K562 (cell line): ENCODE data around the gene CLCN2. TPM values are rescaled to one million over a fixed set of nuclear protein-coding genes. Genes with fewer than 3 reads are reported as not detected.

Experiments used
- ATAC-seq: fragments of 200-7000 bp; cut with Tn5 transposase; 3 replicates; pipeline ENCODE4 v1.9.1; 2020; ENCODE audit warnings: moderate library complexity
- BruUV-seq: library from RNA; stranded (reverse); fragments of 400-500 nt; replicated peaks from 2 replicates; lab custom pipeline; 2021; lab: Mats Ljungman, UMichigan
- CTCF ChIA-PET: fragments of 300-600 bp; formaldehyde crosslinking; extraction: SDS; loops from one replicate; lab custom pipeline; 2021; ENCODE audit warnings: low intra/inter-chr PET ratio; lab: Yijun Ruan, JAX
- POLR2A ChIA-PET: fragments of 300-600, 350-650 bp; sonication (Branson Sonifier 250); formaldehyde crosslinking; extraction: SDS; loops from one replicate; lab custom pipeline; 2021; ENCODE audit warnings: antibody characterized with exemption, inconsistent platforms; lab: Yijun Ruan, JAX
- DNase-seq, 4 experiments: peaks; one replicate each; pipeline versions ENCODE4 v3.0.0 to v3.0.0-alpha.2; 2011 to 2018; ENCODE audit warnings: low spot score in 3 of 4, mixed read lengths in 3 of 4; ENCODE audit errors: extremely low read depth in 1 of 4
- FAIRE-seq: peaks from 2 replicates; lab custom pipeline; 2011; peaks lifted over from hg19 to GRCh38; lab: Jason Lieb, UNC
- H2AFZ ChIP-seq: 2 replicates; pipeline ENCODE4 v1.6.0; 2011; ENCODE audit warnings: low read depth, low read length, control low read depth, inconsistent platforms
- H3K27ac ChIP-seq: fragments of 200-600 bp; 3 replicates; pipeline ENCODE4 v1.8.0; 2011; ENCODE audit warnings: low read depth, mild to moderate bottlenecking, control low read depth, inconsistent platforms, low read length, moderate library complexity, mixed read lengths; ENCODE audit errors: extremely low read depth
- H3K27me3 ChIP-seq, 2 experiments: fragments of 300-600 bp in 1 of 2; 2 replicates in 1 of 2; 3 replicates in 1 of 2; pipeline versions ENCODE4 v1.6.0 to v1.8.0; 2011; ENCODE audit warnings: inconsistent platforms in 2 of 2, low read length in 2 of 2, mild to moderate bottlenecking in 1 of 2, mixed read lengths in 1 of 2, moderate library complexity in 1 of 2; ENCODE audit not compliant: control insufficient read depth in 2 of 2, insufficient read depth in 2 of 2
- H3K36me3 ChIP-seq: fragments of 300-600 bp; 3 replicates; pipeline ENCODE4 v1.8.0; 2011; ENCODE audit warnings: mild to moderate bottlenecking, low read length, inconsistent platforms; ENCODE audit not compliant: control insufficient read depth, insufficient read depth
- H3K4me1 ChIP-seq, 2 experiments: fragments of 200-600 bp in 1 of 2; replicated peaks in 1 of 2; 2 replicates in 1 of 2; 3 replicates in 1 of 2; pipeline versions ENCODE4 v1.5.1 to v1.8.0; 2011; ENCODE audit warnings: inconsistent platforms in 2 of 2, low read length in 2 of 2, mild to moderate bottlenecking in 1 of 2, mixed read lengths in 1 of 2, moderate library complexity in 1 of 2; ENCODE audit not compliant: control insufficient read depth in 2 of 2, insufficient read depth in 2 of 2
- H3K4me2 ChIP-seq: 2 replicates; pipeline ENCODE4 v1.6.1; 2011; ENCODE audit warnings: low read length, control low read depth, inconsistent platforms, mixed read lengths; ENCODE audit not compliant: insufficient read depth
- H3K4me3 ChIP-seq: fragments of 200-600 bp; sonication (generic), shearing (Covaris generic); 2 replicates; pipeline ENCODE4 v1.5.1; 2016; ENCODE audit warnings: control low read depth, inconsistent platforms
- H3K79me2 ChIP-seq: fragments of 200-600 bp; 3 replicates; pipeline ENCODE4 v1.8.0; 2011; ENCODE audit warnings: low read length, inconsistent platforms; ENCODE audit not compliant: control insufficient read depth, insufficient read depth
- H3K9ac ChIP-seq, 2 experiments: 2 replicates each; pipeline versions ENCODE4 v1.6.0 to v1.6.1; 2011; ENCODE audit warnings: low read depth in 2 of 2, low read length in 2 of 2, control low read depth in 1 of 2, inconsistent platforms in 1 of 2, mild to moderate bottlenecking in 1 of 2, mixed read lengths in 1 of 2; ENCODE audit not compliant: insufficient read depth in 1 of 2
- H3K9me1 ChIP-seq: one replicate; pipeline ENCODE4 v1.6.0; 2011; ENCODE audit warnings: inconsistent platforms, mild to moderate bottlenecking, low read length, moderate library complexity; ENCODE audit not compliant: control insufficient read depth, insufficient read depth
- H3K9me3 ChIP-seq: replicated peaks from 2 replicates; pipeline ENCODE4 v1.5.1; 2011; ENCODE audit warnings: low read depth, low read length, inconsistent platforms; ENCODE audit not compliant: control insufficient read depth, insufficient read depth
- H4K20me1 ChIP-seq: replicated peaks from 2 replicates; pipeline ENCODE4 v1.6.1; 2011; ENCODE audit warnings: low read length, inconsistent platforms, mixed read lengths; ENCODE audit not compliant: control insufficient read depth, insufficient read depth
- AFF4 ChIP-seq: sonication (generic); formaldehyde crosslinking; IDR thresholded peaks from 2 replicates; pipeline ENCODE4 v1.8.0; 2023; ENCODE audit warnings: mild to moderate bottlenecking, missing genetic modification reagents
- GABPB1 ChIP-seq: sonication (generic); formaldehyde crosslinking; IDR thresholded peaks from 2 replicates; pipeline ENCODE4 v1.8.0; 2022; ENCODE audit warnings: mild to moderate bottlenecking, missing genetic modification reagents
- KDM4B ChIP-seq, 2 experiments: fragments of 450-650 bp in 1 of 2; sonication (generic) in 1 of 2; IDR thresholded peaks; 2 replicates each; pipeline ENCODE4 v1.6.1; 2016 to 2017; ENCODE audit warnings: borderline replicate concordance in 2 of 2, antibody characterized with exemption in 1 of 2, low read depth in 1 of 2, mild to moderate bottlenecking in 1 of 2
- MEIS2 ChIP-seq: fragments of 450-650 bp; IDR thresholded peaks from 2 replicates; pipeline ENCODE4 v1.6.1; 2014; ENCODE audit warnings: mild to moderate bottlenecking; ENCODE audit not compliant: partially characterized antibody
- NRF1 ChIP-seq, 2 experiments: fragments of 450-650 bp; IDR thresholded peaks in 1 of 2; conservative IDR thresholded peaks in 1 of 2; 2 replicates each; pipeline ENCODE4 v1.6.1; 2014; ENCODE audit warnings: mild to moderate bottlenecking in 2 of 2
- SIX5 ChIP-seq, 2 experiments: IDR thresholded peaks; 2 replicates each; pipeline ENCODE4 v1.6.1; 2011; ENCODE audit warnings: low read length in 2 of 2, borderline replicate concordance in 1 of 2, low read depth in 1 of 2, mild to moderate bottlenecking in 1 of 2, moderate library complexity in 1 of 2; ENCODE audit not compliant: insufficient read depth in 1 of 2
- TFAP4 ChIP-seq: sonication (generic); formaldehyde crosslinking; IDR thresholded peaks from 2 replicates; pipeline ENCODE4 v1.8.0; 2022; ENCODE audit warnings: missing genetic modification reagents, mild to moderate bottlenecking, moderate library complexity, borderline replicate concordance
- WGBS: fragments of 100-300 bp; shearing (Covaris generic); methylation state at CpG from one replicate; pipeline ENCODE4 v1.1.6; 2016; ENCODE audit warnings: low coverage, mixed read lengths; ENCODE audit not compliant: insufficient coverage; ENCODE audit errors: missing lambda C conversion rate; 5-methylcytosine and 5-hydroxymethylcytosine counted together
- in situ Hi-C: fragments of 300-500 bp; cut with MboI; formaldehyde crosslinking; loops from 4 replicates; pipeline ENCODE4 v1.15.0; 2018; ENCODE audit warnings: inconsistent platforms, mixed read lengths
- intact Hi-C: fragments of 100-400 bp; cut with micrococcal nuclease; formaldehyde crosslinking; loops from 2 replicates; pipeline ENCODE4 v1.14.2; 2022
- polyA plus RNA-seq, 8 experiments: library from polyadenylated mRNA; depleted of rRNA in 4 of 8; stranded (reverse) in 5 of 8; unstranded in 3 of 8; fragments of >200 nt; fragmentation: Nextera tagmentation in 2 of 8; fragmentation: Illumina TruSeq in 1 of 8; extraction: Ambion mirVana in 2 of 8; extraction: Trizol in 1 of 8; gene quantifications; 2 replicates each; pipeline versions ENCODE4 v1.2.1 to v1.2.3, GENCODE V29; 2011 to 2014; ENCODE audit warnings: inconsistent platforms in 1 of 8, missing spikeins in 1 of 8
- total RNA-seq, 7 experiments: library from RNA; depleted of rRNA in 6 of 7; stranded (reverse); fragments of >200 nt in 6 of 7; fragmentation: Illumina TruSeq in 2 of 7; extraction: Trizol in 2 of 7; gene quantifications; 2 replicates each; pipeline versions ENCODE4 v1.2.1 to v1.2.3, GENCODE V29; 2011 to 2021; ENCODE audit warnings: low replicate concordance in 1 of 7
- TF ChIP-seq, protein P1 (sequence below), 2 experiments: IDR thresholded peaks; 2 replicates each; pipeline ENCODE4 v1.6.1; 2012; ENCODE audit warnings: improper control_type of control experiment in 2 of 2, low read depth in 2 of 2, low read length in 2 of 2, borderline replicate concordance in 1 of 2

CLCN2 gene
- total and polyA plus RNA-seq, 9 of the 15 experiments (the other 6 are each of a cell fraction or from before 2014, with no cell fraction given) = 0.10 to 14.0 (median 6.9) TPM

DNA sequence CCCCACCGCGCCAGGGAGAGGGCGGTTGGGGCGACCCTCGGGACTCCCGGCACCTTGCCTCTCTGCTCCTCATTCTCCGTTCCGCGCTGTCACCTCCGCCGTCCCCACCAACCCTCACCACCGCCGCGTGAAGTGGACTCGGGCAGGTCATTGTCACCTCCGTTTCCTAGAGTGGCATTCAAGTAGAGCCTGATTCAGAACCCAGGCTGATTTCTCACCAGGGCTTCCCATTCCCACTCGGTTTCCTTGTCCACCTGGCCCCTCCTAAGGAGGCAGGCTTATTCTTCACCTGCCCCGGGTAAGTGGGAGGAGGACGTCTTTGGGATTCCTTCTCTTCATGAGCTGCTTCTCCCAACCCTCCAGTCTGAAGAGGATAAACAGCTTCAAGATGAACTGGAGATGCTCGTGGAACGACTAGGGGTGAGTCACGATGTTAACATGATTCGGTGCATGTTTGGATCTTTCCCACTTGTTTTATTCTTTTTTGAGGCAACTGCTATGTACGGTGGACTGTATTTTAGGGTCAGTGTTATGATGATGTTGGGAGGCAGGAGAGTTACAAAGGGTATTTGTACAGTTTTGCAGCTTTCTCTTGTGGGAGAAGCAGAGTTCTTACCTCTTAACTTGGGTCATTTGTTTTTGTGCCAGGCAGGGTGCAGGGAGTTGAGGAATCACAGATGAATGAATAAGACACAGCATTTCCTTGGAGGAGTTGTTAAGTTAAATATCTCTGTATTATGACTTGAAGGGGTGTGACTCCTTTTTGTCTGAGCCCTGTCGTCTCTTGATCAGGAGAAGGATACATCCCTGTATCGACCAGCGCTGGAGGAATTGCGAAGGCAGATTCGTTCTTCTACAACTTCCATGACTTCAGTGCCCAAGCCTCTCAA is 61.7 kb downstream of the CLCN2 start (continued):
- no peak for TF ChIP-seq AFF4 (CRISPR knock-in tag)
- TF ChIP-seq, all 486 proteins: peak for 23

- DNase-seq = peak; percentile 97 to 99 (median 98)
- peak within 1 kb of the TSS; percentile 88 for H3K27ac ChIP-seq
- ATAC-seq = peak; percentile 98
- H3K36me3 ChIP-seq = peaks cover 41% of the 10 kb centered on the region
- peak within 1 kb of the TSS; percentile 94 for H3K4me2 ChIP-seq
- H3K27me3 ChIP-seq = no peaks in the 10 kb centered on the region
- intact Hi-C loops (loop anchor here (2.0 to 5.0 kb wide), 3 partner anchors 16 to 127 kb away; partner anchors contain the start of genes ALG3, AP2M1, EEF1AKMT4 and EIF4G1), in situ Hi-C loops (no loop called here)
- H3K9me1 ChIP-seq = no peaks in the 10 kb centered on the region
- POLR2A ChIA-PET = interaction anchor here (0.6 to 1.4 kb wide), 4 partner anchors 10 to 66 kb away, joined by 3 to 8 read pairs (median 4); no protein-coding TSS in a partner anchor
- FAIRE-seq = peak; percentile 87
- H3K9me3 ChIP-seq = no peaks in the 10 kb centered on the region
- CTCF ChIA-PET = no interaction called here
- peaks cover 7 to 9% of the 10 kb centered on the region in 2 experiments; a peak in 4 of 5 replicates for H3K4me1 ChIP-seq
- H3K9ac ChIP-seq = peak within 1 kb of the TSS; percentile 87 to 98
- peak within 1 kb of the TSS; percentile 99 for H2AFZ ChIP-seq
- WGBS = 2% methylated on average over 43 of the region's 78 CpGs
- BruUV-seq = no TSS peak
- H3K4me3 ChIP-seq = peak within 1 kb of the TSS; percentile 84
- no peaks in the 10 kb centered on the region; the same call in 1 of the 2 replicates for H4K20me1 ChIP-seq
- H3K79me2 ChIP-seq = peaks cover 30% of the 10 kb centered on the region
- TF ChIP-seq KDM4B (IDR thresholded peaks at IDR 0.05; ENCODE audit: borderline replicate concordance in 2 of 2, low read depth in 1 of 2) (no peak), MEIS2 (peak; percentile 32), NRF1 (conservative IDR thresholded peaks at IDR 0.05 in 1 of 2, IDR thresholded peaks at IDR 0.05 in 1 of 2) (peak; percentile 88 to 89), TFAP4 (peak; percentile 64; the same call in 1 of the 2 replicates), GABPB1 (CRISPR knock-in tag) (peak; percentile 85), SIX5 (IDR thresholded peaks at IDR 0.05; ENCODE audit: borderline replicate concordance in 1 of 2, insufficient read depth in 1 of 2, low read depth in 1 of 2, low read length in 2 of 2) (peak; percentile 63 to 68; a peak in 3 of 4 replicates)
- TF ChIP-seq, protein P1, sequence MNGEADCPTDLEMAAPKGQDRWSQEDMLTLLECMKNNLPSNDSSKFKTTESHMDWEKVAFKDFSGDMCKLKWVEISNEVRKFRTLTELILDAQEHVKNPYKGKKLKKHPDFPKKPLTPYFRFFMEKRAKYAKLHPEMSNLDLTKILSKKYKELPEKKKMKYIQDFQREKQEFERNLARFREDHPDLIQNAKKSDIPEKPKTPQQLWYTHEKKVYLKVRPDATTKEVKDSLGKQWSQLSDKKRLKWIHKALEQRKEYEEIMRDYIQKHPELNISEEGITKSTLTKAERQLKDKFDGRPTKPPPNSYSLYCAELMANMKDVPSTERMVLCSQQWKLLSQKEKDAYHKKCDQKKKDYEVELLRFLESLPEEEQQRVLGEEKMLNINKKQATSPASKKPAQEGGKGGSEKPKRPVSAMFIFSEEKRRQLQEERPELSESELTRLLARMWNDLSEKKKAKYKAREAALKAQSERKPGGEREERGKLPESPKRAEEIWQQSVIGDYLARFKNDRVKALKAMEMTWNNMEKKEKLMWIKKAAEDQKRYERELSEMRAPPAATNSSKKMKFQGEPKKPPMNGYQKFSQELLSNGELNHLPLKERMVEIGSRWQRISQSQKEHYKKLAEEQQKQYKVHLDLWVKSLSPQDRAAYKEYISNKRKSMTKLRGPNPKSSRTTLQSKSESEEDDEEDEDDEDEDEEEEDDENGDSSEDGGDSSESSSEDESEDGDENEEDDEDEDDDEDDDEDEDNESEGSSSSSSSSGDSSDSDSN (IDR thresholded peaks at IDR 0.05; ENCODE audit: borderline replicate concordance in 1 of 2, low read depth in 2 of 2, low read length in 2 of 2) = 0 out of 4 replicates have a peak, but pooled peaks of 1 of the 2 experiments have one; percentile 22
These were observed 62.5 kb downstream of the CLCN2 start, which contains the start of gene PSMD2 for GRCh38 chr3:184298759-184299487. Gene PSMD2, plus strand, starts transcription at chr3:184299241. Its CDS starts 26 bp downstream, at chr3:184299267.
